CD8-positive, alpha-beta memory T cell (primary cell): ENCODE results near the gene C3. TPM values are rescaled to one million over a fixed set of nuclear protein-coding genes. Genes with fewer than 3 reads are reported as not detected.
A peak's percentile ranks its signal among the peaks of the same experiment; 100 is the strongest.
"Not testable (repeated sequence)": the region's sequence is repeated elsewhere in the genome, so short reads cannot be mapped to it uniquely, and the experiment has no call there.

Experiments
- CTCF ChIA-PET: fragments of 350-600 bp; sonication (Branson Sonifier 250); formaldehyde crosslinking; loops from one replicate; lab custom pipeline; 2021; ENCODE audit warnings: antibody characterized with exemption; lab: Charles Lee
- POLR2A ChIA-PET: fragments of 350-600 bp; sonication (Branson Sonifier 250); formaldehyde crosslinking; loops from one replicate; lab custom pipeline; 2021; ENCODE audit warnings: antibody characterized with exemption; lab: Charles Lee
- DNase-seq, 5 donors: peaks; one replicate each; pipeline versions ENCODE4 v3.0.0 to v3.0.0-alpha.2; 2020 to 2022; ENCODE audit warnings: mixed read lengths in 1 of 5
- H3K27ac ChIP-seq: one replicate; pipeline ENCODE4 v1.7.0; 2013; ENCODE audit warnings: low read depth, mild to moderate bottlenecking, low read length, moderate library complexity
- H3K27me3 ChIP-seq: 2 replicates; pipeline ENCODE4 v1.7.0; 2013; ENCODE audit warnings: low read length, mild to moderate bottlenecking; ENCODE audit not compliant: insufficient read depth, poor library complexity, severe bottlenecking
- H3K36me3 ChIP-seq: 2 replicates; pipeline ENCODE4 v1.7.0; 2013; ENCODE audit warnings: mild to moderate bottlenecking, low read length, moderate library complexity; ENCODE audit not compliant: insufficient read depth
- H3K4me1 ChIP-seq: 2 replicates; pipeline ENCODE4 v1.7.0; 2013; ENCODE audit warnings: mild to moderate bottlenecking, low read length, moderate library complexity; ENCODE audit not compliant: insufficient read depth
- H3K4me3 ChIP-seq: 2 replicates; pipeline ENCODE4 v1.7.0; 2013; ENCODE audit warnings: mild to moderate bottlenecking, low read length
- H3K9me3 ChIP-seq: 2 replicates; pipeline ENCODE4 v1.7.0; 2013; ENCODE audit warnings: mild to moderate bottlenecking, low read length
- H3K27ac Mint-ChIP-seq, 8 donors: one replicate each; pipeline ENCODE4 v1.8.0; 2020 to 2021; ENCODE audit warnings: mixed read lengths in 8 of 8, mild to moderate bottlenecking in 6 of 8, inconsistent platforms in 3 of 8, moderate library complexity in 3 of 8
- H3K27me3 Mint-ChIP-seq, 2 donors: one replicate each; pipeline ENCODE4 v1.8.0; 2020 to 2021; ENCODE audit warnings: mixed read lengths in 2 of 2, mild to moderate bottlenecking in 1 of 2, moderate library complexity in 1 of 2
- H3K36me3 Mint-ChIP-seq, 3 donors: one replicate each; pipeline ENCODE4 v1.8.0; 2020 to 2021; ENCODE audit warnings: mixed read lengths in 3 of 3, inconsistent platforms in 1 of 3, mild to moderate bottlenecking in 1 of 3
- H3K4me1 Mint-ChIP-seq, 3 donors: one replicate each; pipeline ENCODE4 v1.8.0; 2020 to 2021; ENCODE audit warnings: mixed read lengths in 3 of 3, inconsistent platforms in 1 of 3, mild to moderate bottlenecking in 1 of 3
- H3K4me3 Mint-ChIP-seq, 7 donors: one replicate each; pipeline ENCODE4 v1.8.0; 2020 to 2021; ENCODE audit warnings: mixed read lengths in 7 of 7, mild to moderate bottlenecking in 6 of 7, moderate library complexity in 4 of 7, inconsistent platforms in 2 of 7
- H3K9me3 Mint-ChIP-seq, 5 donors: one replicate each; pipeline ENCODE4 v1.8.0; 2020 to 2022; ENCODE audit warnings: mixed read lengths in 5 of 5, mild to moderate bottlenecking in 3 of 5, moderate library complexity in 2 of 5, inconsistent platforms in 1 of 5
- polyA plus RNA-seq: library from polyadenylated mRNA; unstranded; fragments of 300-500 nt; fragmentation: Illumina TruSeq; gene quantifications from one replicate; pipeline ENCODE4 v1.2.3, GENCODE V29; 2021
- total RNA-seq, 2 experiments: library from RNA; stranded (reverse); gene quantifications; one replicate each; pipeline ENCODE4 v1.2.3, GENCODE V29; 2021

The C3 gene
- total and polyA plus RNA-seq, 3 experiments from 2014 or later, result 1.6 to 1.7 TPM; not detected in 1

DNA sequence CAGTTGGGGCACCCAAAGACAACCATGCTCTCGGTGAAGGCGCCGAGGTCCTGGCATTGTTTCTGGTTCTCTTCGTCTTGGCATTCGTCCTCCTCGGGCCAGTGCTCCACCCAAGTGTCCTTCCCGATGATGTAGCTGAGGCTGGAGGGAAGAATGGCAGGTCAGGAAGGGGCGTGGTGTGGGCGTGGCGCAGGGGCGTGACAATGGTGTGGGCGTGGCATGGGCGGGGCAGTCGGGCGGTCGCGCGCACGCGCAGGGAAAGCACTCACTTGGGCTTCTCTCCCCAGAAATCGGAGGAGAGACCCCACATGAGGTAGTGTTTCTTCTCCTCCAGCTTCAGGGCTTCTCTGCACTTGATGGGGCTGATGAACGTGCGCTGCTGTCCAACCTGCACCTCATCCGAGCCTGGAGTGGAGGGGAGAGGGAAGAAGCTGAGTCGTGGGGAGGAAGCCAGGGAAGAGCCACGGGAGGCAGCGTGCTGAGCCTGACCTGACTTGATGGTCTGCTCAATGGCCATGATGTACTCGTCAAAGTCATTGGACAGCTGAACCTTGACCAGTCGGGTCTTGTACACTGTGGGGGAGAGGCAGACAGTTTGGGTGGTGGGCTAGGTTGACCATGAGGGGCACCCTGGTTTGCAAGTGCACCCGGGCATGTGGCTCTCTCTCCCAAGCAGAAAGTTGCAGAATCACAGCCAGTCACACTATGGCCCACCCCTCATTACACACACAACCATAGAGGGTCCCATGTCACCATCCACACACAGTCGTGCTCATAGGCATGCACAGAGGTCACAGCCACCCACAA lies 42.4 kb downstream of the C3 start:
- peaks cover 48 to 56% (median 49%) of the 10 kb centered on the region in 3 donors for H3K4me1 Mint-ChIP-seq
- H3K27ac ChIP-seq, result no peak overlapping the region
- POLR2A ChIA-PET, result no interaction called here

GRCh38 chr19:6677495-6677882 lies 43.0 kb downstream of the C3 start:
- H3K27ac ChIP-seq, result no peak overlapping the region
- CTCF ChIA-PET, result interaction anchor here (1.2 kb wide), 1 partner anchor 10 kb away, joined by 3 read pairs; no protein-coding TSS in a partner anchor
- peak overlapping the region in 5 of 7 donors; percentile 3 to 58 (median 41) for H3K4me3 Mint-ChIP-seq
- H3K9me3 ChIP-seq, result no peaks in the 10 kb centered on the region
- no peaks in the 10 kb centered on the region for H3K36me3 ChIP-seq
- no peaks in the 10 kb centered on the region for H3K36me3 Mint-ChIP-seq
- no peaks in the 10 kb centered on the region for H3K27me3 ChIP-seq
- DNase-seq, result no peak
- no peak overlapping the region for H3K4me3 ChIP-seq
- peaks cover 0 to 2% (median 0%) of the 10 kb centered on the region in 5 donors for H3K9me3 Mint-ChIP-seq
- POLR2A ChIA-PET, result no interaction called here
- H3K27me3 Mint-ChIP-seq, result peaks cover 0 to 13% of the 10 kb centered on the region in 2 donors
- H3K4me1 ChIP-seq, result peaks cover 18% of the 10 kb centered on the region
- peak overlapping the region in 2 of 8 donors; percentile 23 to 31 for H3K27ac Mint-ChIP-seq
- peaks cover 50 to 59% (median 53%) of the 10 kb centered on the region in 3 donors for H3K4me1 Mint-ChIP-seq

More for the DNA sequence above, 42.4 kb downstream of the C3 start:
- Mint-ChIP-seq H3K4me3 (peak overlapping the region in 6 of 7 donors; percentile 3 to 76 (median 49)), H3K9me3 (peaks cover 0 to 2% (median 0%) of the 10 kb centered on the region in 5 donors), H3K27ac (peak overlapping the region in 6 of 8 donors; percentile 9 to 81 (median 52)), H3K36me3 (no peaks in the 10 kb centered on the region), H3K27me3 (peaks cover 0 to 12% of the 10 kb centered on the region in 2 donors)
- H3K36me3 ChIP-seq, result no peaks in the 10 kb centered on the region
- peaks cover 18% of the 10 kb centered on the region for H3K4me1 ChIP-seq
- CTCF ChIA-PET, result interaction anchor here (1.2 kb wide), 1 partner anchor 10 kb away, joined by 3 read pairs; no protein-coding TSS in a partner anchor
- no peaks in the 10 kb centered on the region for H3K9me3 ChIP-seq
- no peak overlapping the region for H3K4me3 ChIP-seq
- no peaks in the 10 kb centered on the region for H3K27me3 ChIP-seq
- peak in 3 of 5 donors; percentile 10 to 41 (median 20) for DNase-seq

DNA sequence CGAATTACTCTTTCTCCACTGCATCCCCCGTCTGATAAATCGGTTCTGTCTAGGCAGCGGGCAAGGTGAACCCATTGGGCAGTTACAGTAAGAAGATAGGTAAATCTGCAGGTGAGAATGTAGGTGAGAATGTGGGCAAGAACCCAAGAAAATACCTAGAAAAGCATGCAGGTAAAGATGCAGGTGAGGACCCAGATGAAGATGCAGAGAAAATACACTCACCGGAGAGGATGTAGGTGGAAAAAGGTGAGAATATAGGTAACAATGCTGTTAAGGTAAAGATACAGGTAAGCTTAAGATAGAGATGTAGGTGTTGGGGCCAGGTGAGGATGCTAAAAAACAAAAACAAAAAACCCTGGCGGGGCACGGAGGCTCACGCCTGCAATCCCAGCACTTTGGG lies 44.2 kb downstream of the C3 start:
- Mint-ChIP-seq H3K36me3 (no peaks in the 10 kb centered on the region), H3K9me3 (peaks cover 0 to 2% (median 0%) of the 10 kb centered on the region in 5 donors), H3K27ac (peak overlapping the region in 4 of 8 donors; percentile 12 to 83 (median 32)), H3K4me1 (peaks cover 54 to 65% (median 61%) of the 10 kb centered on the region in 3 donors), H3K27me3 (peaks cover 0 to 10% of the 10 kb centered on the region in 2 donors), H3K4me3 (peak overlapping the region in 4 of 7 donors; percentile 12 to 54 (median 38))
- H3K4me3 ChIP-seq, result no peak overlapping the region
- peaks cover 18% of the 10 kb centered on the region for H3K4me1 ChIP-seq
- no peaks in the 10 kb centered on the region for H3K27me3 ChIP-seq
- H3K27ac ChIP-seq, result no peak overlapping the region
- no peaks in the 10 kb centered on the region for H3K36me3 ChIP-seq
- POLR2A ChIA-PET, result interaction anchor here (0.6 kb wide), 1 partner anchor 12 kb away, joined by 8 read pairs; no protein-coding TSS in a partner anchor
- H3K9me3 ChIP-seq, result no peaks in the 10 kb centered on the region
- no peak for DNase-seq
- CTCF ChIA-PET, result no interaction called here

GRCh38 chr19:6674868-6675305 lies 45.6 kb downstream of the C3 start:
- Histone ChIP-seq H3K4me1 (peaks cover 30% of the 10 kb centered on the region), H3K27ac (no peak overlapping the region), H3K36me3 (no peaks in the 10 kb centered on the region), H3K9me3 (no peaks in the 10 kb centered on the region), H3K4me3 (peak overlapping the region; percentile 32), H3K27me3 (no peaks in the 10 kb centered on the region)
- ChIA-PET POLR2A (interaction anchor here (0.6 to 1.3 kb wide), 3 partner anchors 20 to 582 kb away, joined by 3 to 5 read pairs (median 4); partner anchors contain the start of gene GPR108), CTCF (interaction anchor here (0.8 to 1.1 kb wide), 3 partner anchors 20 to 61 kb away, joined by 3 read pairs; no protein-coding TSS in a partner anchor)
- peak overlapping the region; percentile 68 to 99 (median 87) for H3K27ac Mint-ChIP-seq
- H3K36me3 Mint-ChIP-seq, result peaks cover 0 to 3% (median 2%) of the 10 kb centered on the region in 3 donors
- peaks cover 0 to 7% of the 10 kb centered on the region in 2 donors for H3K27me3 Mint-ChIP-seq
- H3K9me3 Mint-ChIP-seq, result peaks cover 0 to 2% (median 0%) of the 10 kb centered on the region in 5 donors
- peak overlapping the region; percentile 61 to 94 (median 73) for H3K4me3 Mint-ChIP-seq
- peaks cover 62 to 74% (median 71%) of the 10 kb centered on the region in 3 donors for H3K4me1 Mint-ChIP-seq
- peak; percentile 53 to 94 (median 82) for DNase-seq

- not testable (repeated sequence) for H3K36me3 ChIP-seq, H3K27me3 ChIP-seq, H3K36me3 Mint-ChIP-seq, DNase-seq, H3K27me3 Mint-ChIP-seq, H3K9me3 Mint-ChIP-seq, H3K9me3 ChIP-seq
- peaks cover 62 to 78% (median 74%) of the 10 kb centered on the region in 3 donors for H3K4me1 Mint-ChIP-seq
- ChIA-PET POLR2A (interaction anchor here (0.6 to 1.3 kb wide), 5 partner anchors 19 to 581 kb away, joined by 3 to 5 read pairs (median 4); partner anchors contain the start of gene GPR108), CTCF (interaction anchor here (0.8 to 1.1 kb wide), 3 partner anchors 20 to 62 kb away, joined by 3 read pairs; no protein-coding TSS in a partner anchor)
- Histone ChIP-seq H3K4me3 (peak overlapping the region; percentile 32), H3K27ac (peak overlapping the region; percentile 33), H3K4me1 (peaks cover 30% of the 10 kb centered on the region)
- H3K4me3 Mint-ChIP-seq, result peak overlapping the region; percentile 61 to 94 (median 73)
- peak overlapping the region; percentile 68 to 99 (median 87) for H3K27ac Mint-ChIP-seq
Observed at GRCh38 chr19:6674408-6674807, 46.0 kb downstream of the C3 start.

DNA sequence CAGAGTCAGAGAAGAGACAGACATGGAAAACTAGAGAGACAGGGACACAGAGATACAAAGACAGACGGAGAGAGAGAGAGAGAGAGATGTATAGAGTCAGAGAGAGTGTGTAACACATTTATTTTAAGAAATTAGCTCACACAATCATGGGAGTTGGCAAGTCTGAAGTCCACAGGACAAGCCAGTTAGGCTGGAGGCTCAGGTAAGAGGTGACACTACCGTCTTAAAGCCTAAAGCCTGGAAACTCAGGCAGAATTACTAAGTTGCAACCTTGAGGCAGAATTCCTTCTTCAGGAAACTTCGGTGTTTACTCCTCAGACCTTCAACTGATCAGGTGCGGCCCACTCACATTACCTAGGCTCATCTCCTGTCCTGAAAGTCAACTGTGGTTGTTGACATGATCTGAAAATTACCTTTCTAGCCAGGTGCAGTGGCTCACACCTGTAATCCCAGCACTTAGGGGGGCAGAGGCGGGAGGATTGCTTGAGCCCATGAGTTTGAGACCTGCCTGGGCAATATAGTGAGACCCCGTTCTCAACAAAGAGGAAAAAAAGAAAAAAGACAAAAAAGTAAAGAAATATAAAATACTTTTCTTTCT lies 47.7 kb downstream of the C3 start:
- POLR2A ChIA-PET, result no interaction called here
- CTCF ChIA-PET, result interaction anchor here (1.7 kb wide), 1 partner anchor 18 kb away, joined by 4 read pairs; no protein-coding TSS in a partner anchor
- H3K9me3 Mint-ChIP-seq, result peaks cover 0 to 2% (median 0%) of the 10 kb centered on the region in 5 donors

GRCh38 chr19:6671960-6672359 lies 48.5 kb downstream of the C3 start:
- DNase-seq, result no peak
- Histone ChIP-seq H3K4me1 (peaks cover 44% of the 10 kb centered on the region), H3K27me3 (no peaks in the 10 kb centered on the region), H3K4me3 (no peak overlapping the region), H3K36me3 (no peaks in the 10 kb centered on the region), H3K9me3 (no peaks in the 10 kb centered on the region), H3K27ac (no peak overlapping the region)
- Mint-ChIP-seq H3K9me3 (peaks cover 0 to 2% (median 0%) of the 10 kb centered on the region in 5 donors), H3K27me3 (peaks cover 0 to 6% of the 10 kb centered on the region in 2 donors), H3K4me3 (peak overlapping the region in 3 of 7 donors; percentile 43 to 69 (median 55)), H3K27ac (peak overlapping the region in 6 of 8 donors; percentile 10 to 85 (median 61)), H3K4me1 (peaks cover 59 to 79% (median 75%) of the 10 kb centered on the region in 3 donors), H3K36me3 (peaks cover 0 to 20% (median 14%) of the 10 kb centered on the region in 3 donors)
- ChIA-PET POLR2A (no interaction called here), CTCF (interaction anchor here (1.7 kb wide), 1 partner anchor 17 kb away, joined by 4 read pairs; no protein-coding TSS in a partner anchor)

More for the DNA sequence above, 47.7 kb downstream of the C3 start:
- Mint-ChIP-seq H3K4me1 (peaks cover 60 to 80% (median 76%) of the 10 kb centered on the region in 3 donors), H3K27ac (peak overlapping the region in 2 of 8 donors; percentile 31 to 64), H3K27me3 (peaks cover 0 to 6% of the 10 kb centered on the region in 2 donors), H3K36me3 (peaks cover 0 to 13% (median 10%) of the 10 kb centered on the region in 3 donors), H3K4me3 (peak overlapping the region in 3 of 7 donors; percentile 34 to 46 (median 36))
- Histone ChIP-seq H3K9me3 (no peaks in the 10 kb centered on the region), H3K27ac (no peak overlapping the region), H3K4me1 (peaks cover 37% of the 10 kb centered on the region), H3K36me3 (no peaks in the 10 kb centered on the region), H3K27me3 (no peaks in the 10 kb centered on the region), H3K4me3 (no peak overlapping the region)
- DNase-seq, result no peak
